Retinal pigment epithelial cell (primary cell): ENCODE results near the gene TMEM54.

ENCODE experiments used
- DNase-seq: peaks from one replicate; pipeline ENCODE4 v3.0.0-alpha.2; 2010; ENCODE audit warnings: low read depth
- H3K4me3 ChIP-seq: 2 replicates; pipeline ENCODE4 v1.5.1; 2011; ENCODE audit warnings: mild to moderate bottlenecking, low read length, control low read depth, moderate library complexity
- CTCF ChIP-seq: conservative IDR thresholded peaks from 2 replicates; pipeline ENCODE4 v1.5.1; 2011; ENCODE audit warnings: low read depth, low read length, control low read depth, inconsistent platforms

TMEM54 gene

GRCh38 chr1:32848354-32849063 lies 52.7 kb downstream of the TMEM54 start:
- DNase-seq: no peak
- no peak for TF ChIP-seq CTCF
- no peak overlapping the region for H3K4me3 ChIP-seq
